Measurements from ENCODE around the gene SAMD9L. TPM values are rescaled to one million over a fixed set of nuclear protein-coding genes. Genes with fewer than 3 reads are reported as not detected.

The SAMD9L gene
- total and polyA plus RNA-seq, 3 donors from 2014 or later: 2.7 to 6.5 (median 5.1) TPM

DNA sequence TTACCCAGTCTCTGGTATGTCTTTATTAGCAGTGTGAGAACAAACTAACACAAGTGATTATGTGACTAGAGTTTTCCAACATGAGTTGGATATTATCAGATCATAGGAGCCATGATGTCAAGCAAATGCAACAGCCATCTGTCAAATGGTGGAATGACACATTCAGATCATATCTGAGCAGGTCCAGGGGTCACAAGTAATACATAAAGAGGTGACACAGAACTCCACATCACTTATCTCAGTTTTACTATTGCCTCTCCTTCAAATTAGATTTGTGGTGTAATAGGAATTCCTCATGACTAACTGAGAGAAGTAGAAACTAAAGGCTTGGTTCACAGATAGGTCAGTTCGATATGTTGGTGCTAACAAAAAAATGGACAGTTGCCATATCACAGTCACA, 12.2 kb upstream of the SAMD9L start:
- Histone ChIP-seq H3K9me3 (no peaks in the 10 kb centered on the region), H3K4me1 (no peaks in the 10 kb centered on the region), H3K36me3 (ENCODE audit: low read depth, missing control alignments) (no peaks in the 10 kb centered on the region), H3K4me3 (no peak overlapping the region), H3K27ac (no peak overlapping the region), H3K27me3 (no peaks in the 10 kb centered on the region)
- WGBS, 2 donors: 61 to 67% methylated on average over 1 of the region's 1 CpG
- no peak for TF ChIP-seq POLR2A (IDR thresholded peaks at IDR 0.05)
- TF ChIP-seq CTCF (IDR thresholded peaks at IDR 0.05): no peak
- intact Hi-C loops (cut with DNase I; ENCODE audit: low total_unique reads): no loop called here
- no peak for DNase-seq

GRCh38 chr7:93159490-93159889, 11.3 kb upstream of the SAMD9L start:
- intact Hi-C loops (cut with DNase I; ENCODE audit: low total_unique reads): no loop called here
- Histone ChIP-seq H3K27ac (no peak overlapping the region), H3K9me3 (no peaks in the 10 kb centered on the region), H3K4me3 (no peak overlapping the region), H3K36me3 (ENCODE audit: low read depth, missing control alignments) (no peaks in the 10 kb centered on the region), H3K27me3 (no peaks in the 10 kb centered on the region), H3K4me1 (no peaks in the 10 kb centered on the region)
- DNase-seq: no peak
- WGBS, 2 donors: 49 to 76% methylated on average over 3 of the region's 3 CpGs
- TF ChIP-seq CTCF (IDR thresholded peaks at IDR 0.05): no peak
- no peak for TF ChIP-seq POLR2A (IDR thresholded peaks at IDR 0.05)

DNA sequence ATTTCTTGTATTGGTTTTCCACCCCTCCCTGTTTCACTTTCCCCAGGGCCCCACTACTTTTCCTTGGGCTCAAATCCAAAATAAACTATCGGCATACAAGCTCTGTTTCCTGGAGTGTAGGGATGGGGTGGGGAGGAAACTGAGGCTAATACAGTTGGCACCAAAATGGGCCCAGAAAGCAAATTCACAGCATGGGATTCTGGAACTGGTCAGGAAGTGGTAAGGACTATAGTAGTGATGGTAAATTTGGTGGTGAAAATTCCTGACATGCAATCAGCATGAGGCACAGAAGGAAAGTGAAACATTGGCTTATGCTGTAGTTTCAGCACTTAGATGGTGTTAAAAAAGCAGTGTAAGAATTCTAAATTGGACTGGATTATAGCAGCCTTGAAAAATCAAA, 8.7 kb upstream of the SAMD9L start:
- WGBS, 2 donors: 56 to 71% methylated on average over 1 of the region's 1 CpG
- DNase-seq: no peak
- Histone ChIP-seq H3K9me3 (no peaks in the 10 kb centered on the region), H3K4me3 (no peak overlapping the region), H3K27me3 (no peaks in the 10 kb centered on the region), H3K4me1 (no peaks in the 10 kb centered on the region), H3K36me3 (ENCODE audit: low read depth, missing control alignments) (no peaks in the 10 kb centered on the region), H3K27ac (no peak overlapping the region)
- TF ChIP-seq POLR2A (IDR thresholded peaks at IDR 0.05) (no peak), CTCF (IDR thresholded peaks at IDR 0.05) (no peak)
- intact Hi-C loops (cut with DNase I; ENCODE audit: low total_unique reads): no loop called here

- Histone ChIP-seq H3K4me1 (peaks cover 4% of the 10 kb centered on the region), H3K9me3 (no peaks in the 10 kb centered on the region), H3K27me3 (no peaks in the 10 kb centered on the region), H3K4me3 (no peak overlapping the region), H3K27ac (no peak overlapping the region), H3K36me3 (ENCODE audit: low read depth, missing control alignments) (no peaks in the 10 kb centered on the region)
- WGBS, 2 donors: 87 to 88% methylated on average over 1 of the region's 1 CpG
- TF ChIP-seq CTCF (IDR thresholded peaks at IDR 0.05) (no peak), POLR2A (IDR thresholded peaks at IDR 0.05) (no peak)
- intact Hi-C loops (cut with DNase I; ENCODE audit: low total_unique reads): no loop called here
- DNase-seq: no peak
Observed at GRCh38 chr7:93150200-93150835, 2.1 kb upstream of the SAMD9L start.

DNA sequence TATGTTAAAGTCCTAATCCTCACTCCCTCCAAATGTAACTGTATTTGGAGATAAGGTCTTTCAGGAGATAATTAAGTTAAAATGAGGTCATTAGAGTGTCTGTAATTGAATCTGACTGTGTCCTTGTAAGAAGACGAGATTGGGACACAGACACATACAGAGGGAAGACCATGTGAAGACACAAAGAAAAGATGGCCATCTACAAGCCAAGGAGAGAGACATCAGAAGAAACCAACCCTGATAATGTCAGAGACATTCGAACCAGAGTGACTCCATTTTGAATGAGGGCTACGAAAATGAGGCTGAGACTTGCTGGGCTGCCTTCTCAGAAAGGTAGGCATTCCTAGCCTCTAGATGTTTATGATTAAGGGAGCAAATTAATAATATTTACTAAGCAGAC, 542 bp upstream of the SAMD9L start:
- peaks cover 4% of the 10 kb centered on the region for H3K4me1 ChIP-seq
- peak overlapping the region; percentile 42 to 52 for H3K27ac ChIP-seq
- 65 to 71% methylated on average over 3 of the region's 3 CpGs for WGBS, 2 donors
- no peaks in the 10 kb centered on the region for H3K9me3 ChIP-seq
- no peak overlapping the region for H3K4me3 ChIP-seq
- intact Hi-C loops (cut with DNase I; ENCODE audit: low total_unique reads): no loop called here
- no peak for TF ChIP-seq CTCF (IDR thresholded peaks at IDR 0.05)
- no peak for TF ChIP-seq POLR2A (IDR thresholded peaks at IDR 0.05)
- H3K36me3 ChIP-seq (ENCODE audit: low read depth, missing control alignments): no peaks in the 10 kb centered on the region
- H3K27me3 ChIP-seq: no peaks in the 10 kb centered on the region
- no peak for DNase-seq
